ENCODE results near the gene SORCS1. TPM values are rescaled to one million over a fixed set of nuclear protein-coding genes. Genes with fewer than 3 reads are reported as not detected.

Gene SORCS1
- total RNA-seq, 2 experiments from 2014 or later: not detected

GRCh38 chr10:107094824-107095522 is 69.5 kb downstream of the SORCS1 start:
- POLR2A ChIA-PET: no interaction called here
- Mint-ChIP-seq H3K36me3 (ENCODE audit: low read depth) (no peaks in the 10 kb centered on the region), H3K4me1 (ENCODE audit: low read depth) (no peaks in the 10 kb centered on the region), H3K4me3 (no peak overlapping the region), H3K27me3 (no peaks in the 10 kb centered on the region), H3K27ac (no peak overlapping the region), H3K9me3 (no peaks in the 10 kb centered on the region)
- intact Hi-C loops (cut with micrococcal nuclease): no loop called here
- no peak for ATAC-seq
- CTCF ChIA-PET: no interaction called here
- no peak for TF ChIP-seq CTCF (IDR thresholded peaks at IDR 0.05)
- no peak for DNase-seq

DNA sequence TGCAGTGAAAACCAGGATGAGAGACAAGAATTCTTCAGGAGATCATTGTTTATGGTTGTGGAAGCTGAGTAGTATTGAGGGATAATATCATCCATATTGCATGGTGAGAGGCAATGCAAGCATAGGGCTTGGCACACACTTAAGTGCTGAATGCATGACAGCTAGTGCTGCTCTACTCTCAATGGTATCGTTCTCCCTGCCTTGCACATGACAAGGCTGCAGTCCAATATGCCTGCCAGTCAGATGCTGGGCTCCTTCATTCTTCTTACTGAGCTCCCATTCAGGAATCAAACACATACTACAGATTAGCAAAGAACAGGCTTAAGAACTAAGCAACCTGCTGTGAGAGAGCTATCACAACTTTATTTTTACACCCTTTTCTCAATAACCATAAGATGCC is 72.2 kb downstream of the SORCS1 start:
- Mint-ChIP-seq H3K27me3 (no peaks in the 10 kb centered on the region), H3K27ac (no peak overlapping the region), H3K4me3 (no peak overlapping the region), H3K9me3 (no peaks in the 10 kb centered on the region), H3K36me3 (ENCODE audit: low read depth) (no peaks in the 10 kb centered on the region), H3K4me1 (ENCODE audit: low read depth) (no peaks in the 10 kb centered on the region)
- POLR2A ChIA-PET: no interaction called here
- intact Hi-C loops (cut with micrococcal nuclease): no loop called here
- CTCF ChIA-PET: interaction anchor here (1.5 kb wide), 1 partner anchor 12 kb away, joined by 3 read pairs; no protein-coding TSS in a partner anchor
- no peak for TF ChIP-seq CTCF (IDR thresholded peaks at IDR 0.05)
- ATAC-seq (no peak), DNase-seq (no peak)

GRCh38 chr10:107091126-107091525 is 73.4 kb downstream of the SORCS1 start:
- peaks cover 2% of the 10 kb centered on the region for H3K9me3 Mint-ChIP-seq
- no peak for ATAC-seq
- no peak overlapping the region for H3K4me3 Mint-ChIP-seq
- TF ChIP-seq CTCF (IDR thresholded peaks at IDR 0.05): no peak
- DNase-seq: no peak
- H3K36me3 Mint-ChIP-seq (ENCODE audit: low read depth): no peaks in the 10 kb centered on the region
- H3K27ac Mint-ChIP-seq: no peak overlapping the region
- CTCF ChIA-PET: no interaction called here
- no peaks in the 10 kb centered on the region for H3K27me3 Mint-ChIP-seq
- no peaks in the 10 kb centered on the region for H3K4me1 Mint-ChIP-seq (ENCODE audit: low read depth)
- POLR2A ChIA-PET: no interaction called here
- intact Hi-C loops (cut with micrococcal nuclease): no loop called here

DNA sequence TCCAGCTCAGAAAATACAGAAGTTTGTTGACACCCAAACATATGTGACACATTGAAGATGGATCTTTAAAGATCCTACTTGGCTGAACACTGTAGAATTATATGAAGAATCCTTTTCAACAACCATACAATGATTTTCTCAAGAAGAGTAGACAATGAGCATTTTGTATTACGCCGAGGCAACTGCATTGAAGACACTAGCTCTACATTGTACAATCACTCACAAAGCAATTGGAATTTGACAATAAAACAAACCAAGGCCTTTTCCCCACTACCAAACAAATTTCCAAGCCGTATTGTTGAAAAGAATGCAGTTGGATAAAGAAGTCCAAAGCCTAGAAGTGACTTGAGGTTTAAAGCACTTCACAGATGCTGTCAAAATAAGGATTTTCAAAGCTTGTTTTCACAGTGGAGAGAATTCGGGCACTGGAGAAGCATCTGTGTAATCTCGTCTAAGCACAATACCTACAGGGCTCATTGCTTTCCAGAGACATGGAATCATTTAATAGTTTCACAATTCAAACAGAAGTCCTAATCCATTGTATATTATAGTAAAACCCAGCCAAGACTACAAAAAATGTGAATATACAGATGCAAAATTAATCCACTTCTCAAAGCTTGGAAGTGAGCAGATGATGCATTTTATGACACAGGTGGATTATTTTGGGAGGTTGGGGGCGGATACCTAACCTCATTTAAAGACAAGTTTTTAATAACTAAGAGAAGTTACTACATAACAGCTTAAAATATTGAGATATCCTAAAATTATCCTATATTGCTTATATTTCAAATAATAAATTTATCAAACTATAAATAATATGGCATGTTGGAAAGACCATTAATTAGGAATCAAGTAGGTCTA is 78.6 kb downstream of the SORCS1 start:
- Mint-ChIP-seq H3K27me3 (no peaks in the 10 kb centered on the region), H3K4me1 (ENCODE audit: low read depth) (no peaks in the 10 kb centered on the region), H3K4me3 (no peak overlapping the region), H3K27ac (no peak overlapping the region), H3K9me3 (peaks cover 5% of the 10 kb centered on the region), H3K36me3 (ENCODE audit: low read depth) (no peaks in the 10 kb centered on the region)
- intact Hi-C loops (cut with micrococcal nuclease): no loop called here
- no peak for ATAC-seq
- CTCF ChIA-PET: no interaction called here
- POLR2A ChIA-PET: no interaction called here
- TF ChIP-seq CTCF (IDR thresholded peaks at IDR 0.05): no peak
- DNase-seq: no peak

DNA sequence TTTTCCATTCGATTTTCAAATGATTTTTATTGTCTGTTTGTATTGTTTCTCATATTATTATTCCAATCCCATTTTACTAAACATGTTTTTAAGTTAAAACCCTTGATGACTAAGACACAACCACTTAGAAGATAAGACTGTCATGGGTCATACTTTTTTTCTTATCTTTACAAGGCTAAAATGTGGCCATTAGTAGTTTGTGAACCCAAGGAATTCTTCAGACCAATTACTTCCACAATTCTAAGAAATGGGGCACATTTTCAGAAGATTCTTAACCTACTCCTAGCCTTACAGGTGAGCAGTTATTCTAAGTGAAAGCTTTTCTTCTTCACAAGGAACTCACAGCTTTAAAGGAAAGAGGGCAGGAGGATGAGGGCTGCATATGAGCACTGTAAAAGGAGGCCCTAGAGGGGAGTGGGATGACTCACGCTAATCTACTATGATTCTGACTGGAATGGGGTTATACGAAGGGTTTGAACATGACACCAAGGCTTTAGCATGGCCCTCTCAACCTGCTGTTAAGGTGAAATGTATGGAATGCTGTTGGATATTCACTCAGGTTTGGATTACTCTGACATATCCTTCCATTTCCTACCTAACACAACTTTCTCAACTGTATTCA is 81.0 kb downstream of the SORCS1 start:
- Mint-ChIP-seq H3K36me3 (ENCODE audit: low read depth) (no peaks in the 10 kb centered on the region), H3K4me3 (no peak overlapping the region), H3K27ac (no peak overlapping the region), H3K4me1 (ENCODE audit: low read depth) (no peaks in the 10 kb centered on the region), H3K9me3 (peaks cover 5% of the 10 kb centered on the region), H3K27me3 (no peaks in the 10 kb centered on the region)
- intact Hi-C loops (cut with micrococcal nuclease): no loop called here
- ChIA-PET CTCF (no interaction called here), POLR2A (no interaction called here)
- DNase-seq: no peak
- ATAC-seq: no peak
- no peak for TF ChIP-seq CTCF (IDR thresholded peaks at IDR 0.05)

All from activated CD8-positive, alpha-beta T cell treated with anti-CD3 and anti-CD28 coated beads for 36 hours (primary cell).